HG03558 (cell line): ENCODE data around the gene ANGEL1.

Experiments
- ATAC-seq: cut with Tn5 transposase; IDR thresholded peaks from one replicate; pipeline ENCODE4 v1.9.1; 2021; ENCODE audit warnings: moderate number of reproducible peaks; ENCODE audit not compliant: unreplicated experiment; ENCODE audit errors: extremely low read depth

ANGEL1 gene

GRCh38 chr14:76780058-76780345, 32.7 kb downstream of the ANGEL1 start:
- ATAC-seq, result no peak

- ATAC-seq, result no peak
These were observed 33.2 kb downstream of the ANGEL1 start for GRCh38 chr14:76779221-76780057.

GRCh38 chr14:76778546-76779215, 34.0 kb downstream of the ANGEL1 start:
- no peak for ATAC-seq

- ATAC-seq, result no peak
These were observed 35.0 kb downstream of the ANGEL1 start for GRCh38 chr14:76777721-76778120.

- ATAC-seq, result no peak
These were observed 36.0 kb downstream of the ANGEL1 start for GRCh38 chr14:76776428-76777251.

GRCh38 chr14:76775695-76776427, 36.8 kb downstream of the ANGEL1 start:
- ATAC-seq, result no peak

GRCh38 chr14:76774821-76775694, 37.6 kb downstream of the ANGEL1 start:
- no peak for ATAC-seq

GRCh38 chr14:76773956-76774820, 38.5 kb downstream of the ANGEL1 start:
- ATAC-seq, result no peak

GRCh38 chr14:76773188-76773885, 39.3 kb downstream of the ANGEL1 start:
- ATAC-seq, result no peak

GRCh38 chr14:76772300-76773187, 40.1 kb downstream of the ANGEL1 start:
- ATAC-seq, result no peak

GRCh38 chr14:76771437-76771980, 41.2 kb downstream of the ANGEL1 start:
- ATAC-seq, result no peak

GRCh38 chr14:76770521-76771436, 41.9 kb downstream of the ANGEL1 start:
- ATAC-seq, result no peak

GRCh38 chr14:76769636-76770292, 42.9 kb downstream of the ANGEL1 start:
- no peak for ATAC-seq

GRCh38 chr14:76768671-76769500, 43.8 kb downstream of the ANGEL1 start:
- ATAC-seq, result no peak
